Measurements from ENCODE around the gene ELOVL2.

Gene ELOVL2

GRCh38 chr6:10976571-10976970 is 67.5 kb downstream of the ELOVL2 start:
- DNase-seq, result no peak

- no peak for DNase-seq
These were observed 71.9 kb downstream of the ELOVL2 start for GRCh38 chr6:10972196-10972595.

GRCh38 chr6:10970731-10971130 is 73.4 kb downstream of the ELOVL2 start:
- DNase-seq, result no peak

- DNase-seq, result no peak
These were observed 75.3 kb downstream of the ELOVL2 start for GRCh38 chr6:10968776-10969175.

- DNase-seq, result no peak
These were observed 79.4 kb downstream of the ELOVL2 start for GRCh38 chr6:10964684-10965083.

- no peak for DNase-seq
These were observed 81.0 kb downstream of the ELOVL2 start for GRCh38 chr6:10963113-10963512.

- no peak for DNase-seq
These were observed 81.4 kb downstream of the ELOVL2 start for GRCh38 chr6:10962673-10963072.

- no peak for DNase-seq
These were observed 82.3 kb downstream of the ELOVL2 start for GRCh38 chr6:10961837-10962236.

GRCh38 chr6:10960171-10960570 is 83.9 kb downstream of the ELOVL2 start:
- DNase-seq, result no peak

GRCh38 chr6:10957414-10957886 is 86.7 kb downstream of the ELOVL2 start:
- DNase-seq, result no peak

GRCh38 chr6:10956776-10957175 is 87.3 kb downstream of the ELOVL2 start:
- DNase-seq, result no peak

- DNase-seq, result no peak
These were observed 89.5 kb downstream of the ELOVL2 start for GRCh38 chr6:10954590-10955010.

- DNase-seq, result no peak
These were observed 92.3 kb downstream of the ELOVL2 start for GRCh38 chr6:10951675-10952282.

- DNase-seq, result no peak
These were observed 94.3 kb downstream of the ELOVL2 start for GRCh38 chr6:10949579-10950490.

GRCh38 chr6:10947966-10948365 is 96.1 kb downstream of the ELOVL2 start:
- DNase-seq, result no peak

- DNase-seq, result no peak
These were observed 98.3 kb downstream of the ELOVL2 start for GRCh38 chr6:10945845-10946244.

GRCh38 chr6:10939840-10940239 is 104.3 kb downstream of the ELOVL2 start:
- DNase-seq, result no peak

- DNase-seq, result no peak
These were observed 111.0 kb downstream of the ELOVL2 start for GRCh38 chr6:10933126-10933525.

Measured in DMS79 treated with DMSO at 0.1 percent for 48 hours (cell line).